COR-L47 (cell line): ENCODE results near the gene HEATR3.

Source experiments
- DNase-seq: peaks from one replicate; lab custom pipeline; 2025; lab: John Stamatoyannopoulos, UW

Gene HEATR3

DNA sequence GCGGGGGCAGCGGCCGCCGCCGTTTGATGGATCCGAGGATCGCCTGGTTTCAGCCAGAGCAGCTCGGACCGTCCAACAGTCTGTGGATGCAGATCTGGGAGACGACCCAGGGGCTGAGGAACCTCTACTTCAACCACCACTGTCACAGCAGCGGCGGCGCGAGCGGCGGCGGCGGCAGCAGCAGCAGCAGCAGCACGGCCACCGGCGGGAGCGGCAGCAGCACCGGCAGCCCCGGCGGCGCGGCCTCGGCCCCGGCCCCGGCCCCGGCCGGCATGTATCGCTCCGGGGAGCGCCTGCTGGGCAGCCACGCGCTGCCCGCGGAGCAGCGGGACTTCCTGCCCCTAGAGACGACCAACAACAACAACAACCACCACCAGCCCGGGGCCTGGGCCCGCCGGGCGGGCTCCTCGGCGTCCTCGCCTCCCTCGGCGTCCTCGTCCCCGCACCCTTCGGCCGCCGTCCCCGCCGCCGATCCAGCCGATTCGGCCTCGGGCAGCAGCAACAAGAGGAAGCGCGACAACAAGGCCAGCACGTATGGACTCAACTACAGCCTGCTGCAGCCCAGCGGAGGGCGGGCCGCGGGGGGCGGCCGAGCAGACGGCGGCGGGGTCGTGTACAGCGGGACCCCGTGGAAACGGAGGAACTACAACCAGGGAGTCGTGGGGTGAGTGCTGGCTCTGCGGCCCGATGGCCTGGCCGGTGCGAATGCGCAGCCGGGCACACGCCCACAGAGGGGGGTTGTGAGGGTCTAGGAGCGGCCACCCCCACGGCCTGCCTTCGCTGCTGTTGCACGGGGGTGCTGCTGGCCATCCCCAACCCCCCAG is 88.0 kb downstream of the HEATR3 start:
- no peak for DNase-seq

DNA sequence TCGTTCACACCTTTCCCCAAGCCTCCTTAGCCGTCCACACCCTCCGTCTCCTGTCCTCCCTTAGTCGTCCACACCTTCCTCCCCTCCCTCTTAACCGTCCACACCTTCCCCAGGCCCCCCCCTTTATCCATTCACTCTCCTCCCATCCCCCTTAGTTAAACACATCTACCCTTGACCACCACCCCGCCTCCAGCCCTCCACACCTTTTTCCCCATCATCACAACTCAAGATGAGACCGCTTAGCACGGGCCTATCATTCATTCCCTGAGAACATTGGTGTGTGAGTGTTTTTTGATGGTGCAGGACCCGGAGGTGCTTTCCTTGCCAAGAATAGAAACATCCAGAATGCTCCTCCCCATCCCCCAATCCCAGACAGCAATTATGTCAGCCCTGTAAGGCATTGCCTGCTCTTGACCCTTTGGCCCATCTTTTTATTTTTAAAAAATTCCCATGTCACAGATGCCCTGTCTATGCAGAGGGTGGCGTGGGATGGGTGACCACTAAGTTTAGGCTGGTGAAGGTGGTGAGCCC is 88.7 kb downstream of the HEATR3 start:
- no peak for DNase-seq

DNA sequence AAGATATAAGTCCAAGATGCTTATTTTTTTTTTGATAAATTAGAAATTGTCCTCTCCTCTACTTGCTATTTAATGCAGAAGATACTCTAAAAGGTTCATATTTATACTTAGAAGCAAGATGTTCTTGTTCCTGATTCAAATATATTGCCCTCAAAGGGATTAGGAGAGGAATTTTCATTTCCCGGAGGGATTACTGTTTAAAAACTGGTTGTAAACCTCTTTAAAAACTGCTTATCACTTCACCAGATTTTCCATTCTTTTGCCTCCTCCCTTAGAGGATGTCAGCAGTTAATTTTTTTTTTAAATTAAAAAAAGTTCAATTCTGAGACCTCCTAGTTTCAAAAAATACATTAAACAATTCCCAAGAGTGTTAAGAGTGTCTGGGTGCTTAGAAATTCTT is 90.2 kb downstream of the HEATR3 start:
- DNase-seq: no peak
